ENCODE results near the gene FIZ1.
A peak's percentile ranks its signal among the peaks of the same experiment; 100 is the strongest.

The FIZ1 gene

GRCh38 chr19:55635856-55636440, 36.6 kb upstream of the FIZ1 start:
- no peak for DNase-seq (ENCODE audit: low read depth)

DNA sequence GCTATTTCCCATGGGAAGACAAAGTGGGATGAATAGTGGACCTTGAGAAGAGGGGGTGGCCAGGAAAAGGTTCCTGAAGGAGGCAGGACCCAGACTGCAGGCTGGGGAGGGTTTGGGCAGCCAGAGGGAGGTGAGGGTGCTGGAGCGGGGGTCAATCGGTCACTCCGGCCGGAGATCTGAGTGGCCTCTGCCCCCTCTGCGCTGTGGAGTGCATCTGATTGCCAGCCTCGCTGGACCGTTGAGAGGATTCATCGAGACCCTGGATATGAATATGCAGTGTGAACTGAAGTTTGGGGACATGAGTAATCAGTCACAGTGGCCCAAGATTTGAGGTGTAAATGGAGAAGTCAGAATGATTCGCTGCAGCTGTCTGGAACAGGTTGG, 36.0 kb upstream of the FIZ1 start:
- DNase-seq (ENCODE audit: low read depth): no peak

GRCh38 chr19:55633861-55634260, 34.5 kb upstream of the FIZ1 start:
- DNase-seq (ENCODE audit: low read depth): no peak

- DNase-seq (ENCODE audit: low read depth): peak; percentile 83
Measured at GRCh38 chr19:55632463-55632834, 33.1 kb upstream of the FIZ1 start.

- no peak for DNase-seq (ENCODE audit: low read depth)
Measured at GRCh38 chr19:55626350-55626749, 27.0 kb upstream of the FIZ1 start.

DNA sequence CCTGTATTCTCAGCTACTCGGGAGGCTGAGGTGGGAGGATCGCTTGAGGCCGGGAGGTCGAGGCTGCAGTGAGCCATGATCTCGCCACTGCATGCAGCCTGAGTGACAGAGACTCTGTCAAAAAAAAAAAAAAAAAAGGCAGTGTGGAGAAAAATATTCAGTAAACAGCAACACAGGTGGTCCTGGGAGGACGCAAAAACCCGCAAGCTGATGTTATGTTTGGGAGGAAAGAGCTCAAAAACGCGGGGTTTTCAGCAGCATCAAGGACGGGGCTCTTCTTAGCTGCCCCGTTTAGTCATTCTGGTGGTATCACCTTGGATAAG, 25.6 kb upstream of the FIZ1 start:
- DNase-seq (ENCODE audit: low read depth): no peak

- peak; percentile 81 for DNase-seq (ENCODE audit: low read depth)
Measured at GRCh38 chr19:55624109-55625003, 25.0 kb upstream of the FIZ1 start, which contains the start of gene ZNF784. ZNF784 (minus strand) TSS chr19:55624566; CDS start chr19:55624561, 5 bp downstream.

DNA sequence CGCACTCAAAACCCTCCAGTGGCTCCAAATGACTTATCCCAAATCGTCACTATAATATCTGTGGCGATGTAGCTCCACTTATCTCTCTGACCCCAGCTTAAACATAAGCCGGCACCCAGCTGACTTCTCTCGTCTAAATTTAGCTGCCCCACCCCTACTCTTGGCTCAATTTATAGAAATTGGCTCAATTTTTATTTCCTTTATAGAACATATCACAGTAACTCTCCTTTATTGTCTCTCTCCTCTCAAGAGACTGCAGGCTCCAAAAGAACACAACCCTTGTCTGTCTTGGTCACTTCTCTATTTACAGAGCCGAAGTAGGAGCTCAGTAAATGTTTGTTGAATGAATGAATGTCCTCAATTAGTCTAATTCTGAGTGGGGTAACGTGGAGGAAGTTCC, 24.2 kb upstream of the FIZ1 start:
- DNase-seq (ENCODE audit: low read depth): no peak

DNA sequence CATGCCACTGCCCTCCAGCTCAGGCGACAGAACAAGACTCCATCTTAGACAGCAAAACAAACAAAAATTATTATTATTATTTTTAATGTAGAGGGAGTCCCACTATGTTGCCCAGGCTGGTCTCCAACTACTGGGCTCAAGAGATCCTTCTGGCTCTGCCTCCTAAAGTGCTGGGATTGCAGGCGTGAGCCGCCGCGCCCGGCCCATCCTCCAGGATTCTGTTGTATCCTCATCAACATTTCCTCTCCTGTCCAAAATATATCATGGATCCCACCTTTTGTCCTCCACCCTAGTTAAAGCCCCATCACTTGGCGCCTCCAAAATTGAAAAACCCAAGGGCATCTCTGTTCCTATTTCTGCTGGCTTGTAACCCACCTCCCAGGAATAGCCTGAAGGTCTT, 23.8 kb upstream of the FIZ1 start:
- DNase-seq (ENCODE audit: low read depth): no peak

- DNase-seq (ENCODE audit: low read depth): no peak
Measured at GRCh38 chr19:55622242-55622969, 23.1 kb upstream of the FIZ1 start.

- DNase-seq (ENCODE audit: low read depth): no peak
Measured at GRCh38 chr19:55621673-55622231, 22.4 kb upstream of the FIZ1 start.

- no peak for DNase-seq (ENCODE audit: low read depth)
Measured at GRCh38 chr19:55621205-55621672, 21.9 kb upstream of the FIZ1 start.

DNA sequence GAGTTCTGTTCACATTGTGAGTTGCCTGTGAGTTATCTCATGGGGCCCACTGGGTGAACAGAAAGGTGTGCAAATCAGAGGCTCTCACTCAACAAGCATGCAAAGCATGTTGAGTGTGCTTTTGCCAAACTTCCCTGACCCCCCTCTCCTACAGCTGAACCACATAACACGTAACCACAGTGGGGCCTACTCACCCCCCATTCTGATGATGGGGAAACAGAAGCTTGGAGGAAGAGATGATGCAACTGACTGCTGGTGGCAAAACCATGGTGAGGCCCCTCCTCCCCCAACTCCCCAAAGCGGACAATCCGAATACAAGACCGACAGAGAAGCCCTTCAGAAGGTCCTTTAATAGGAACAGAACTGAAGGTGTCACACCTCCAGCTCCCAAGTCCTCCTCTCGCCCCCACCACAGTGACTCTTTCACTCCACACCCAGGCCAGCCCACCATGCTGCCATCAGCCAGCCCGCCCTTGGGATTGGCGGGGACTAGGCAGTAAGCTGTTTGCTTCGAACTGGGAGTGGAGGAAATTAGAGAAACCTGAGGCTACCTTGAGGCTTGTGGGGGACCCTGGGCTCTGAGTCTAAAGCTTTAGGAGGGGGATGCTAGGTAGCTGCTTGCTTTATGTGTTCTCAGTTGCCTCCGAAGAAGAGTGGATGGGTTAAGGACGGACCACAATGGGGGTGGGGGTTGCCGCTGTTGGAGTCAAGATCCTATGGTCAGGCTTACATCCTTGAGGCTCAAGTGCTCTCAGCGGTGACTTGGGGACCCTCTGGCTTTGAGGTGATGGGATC, 21.3 kb upstream of the FIZ1 start:
- DNase-seq (ENCODE audit: low read depth): no peak

DNA sequence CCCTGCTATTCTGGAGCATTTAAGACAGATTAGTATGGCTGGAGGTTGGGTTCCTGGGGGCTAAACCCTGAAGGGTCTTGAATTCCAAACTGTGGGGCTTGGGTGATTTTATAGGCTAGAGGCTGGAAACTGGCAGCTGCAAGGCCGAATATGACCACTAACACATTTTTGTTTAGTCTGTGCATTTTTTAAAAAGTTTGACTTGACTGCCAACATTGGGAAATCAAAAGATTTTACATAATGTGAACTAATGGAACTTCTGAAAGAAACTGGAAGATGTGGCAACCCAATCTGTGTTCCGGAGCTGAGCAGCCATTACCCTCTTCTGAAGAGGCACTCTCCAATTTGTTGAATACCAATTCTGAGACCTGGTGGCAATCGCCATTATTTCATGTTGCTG, 20.0 kb upstream of the FIZ1 start:
- DNase-seq (ENCODE audit: low read depth): no peak

DNA sequence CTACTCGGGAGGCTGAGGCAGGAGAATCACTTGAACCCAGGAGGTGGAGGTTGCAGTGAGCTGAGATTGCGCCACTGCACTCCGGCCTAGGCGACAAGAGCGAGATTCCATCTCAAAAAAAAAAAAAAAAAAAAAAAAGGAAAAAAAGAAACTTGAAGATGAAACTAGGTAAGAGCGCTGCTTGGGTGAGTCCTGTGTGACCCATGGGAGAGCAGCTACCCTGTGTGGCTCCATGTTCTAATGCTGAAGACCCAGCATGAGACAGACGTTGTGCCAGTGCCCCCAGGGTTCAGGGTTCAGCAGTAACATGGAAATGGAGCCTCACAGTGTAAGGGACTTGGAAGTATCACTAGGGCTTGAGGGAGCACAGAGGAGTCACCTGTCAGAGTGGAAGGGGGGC, 19.1 kb upstream of the FIZ1 start:
- no peak for DNase-seq (ENCODE audit: low read depth)

DNA sequence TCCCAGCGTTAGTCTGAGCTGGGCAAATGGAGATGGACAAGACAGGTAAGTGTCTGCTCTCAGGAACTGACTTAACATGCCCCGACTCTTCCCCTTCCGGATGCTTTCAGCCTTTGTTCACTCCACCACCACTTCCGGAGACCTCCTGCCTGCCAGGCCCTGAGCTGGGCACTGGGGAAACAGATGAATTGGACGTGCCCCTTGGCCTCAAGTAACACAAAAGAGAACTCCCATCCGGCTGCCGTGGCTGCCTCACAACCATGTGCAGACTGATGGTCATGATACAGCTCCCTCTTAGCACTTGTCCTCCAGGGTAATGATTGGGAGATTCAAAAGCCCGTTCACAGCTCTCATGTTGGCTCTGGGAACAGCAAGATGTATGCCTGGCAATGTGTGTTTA, 18.1 kb upstream of the FIZ1 start:
- no peak for DNase-seq (ENCODE audit: low read depth)

GRCh38 chr19:55616395-55616875, 17.1 kb upstream of the FIZ1 start:
- DNase-seq (ENCODE audit: low read depth): no peak

DNA sequence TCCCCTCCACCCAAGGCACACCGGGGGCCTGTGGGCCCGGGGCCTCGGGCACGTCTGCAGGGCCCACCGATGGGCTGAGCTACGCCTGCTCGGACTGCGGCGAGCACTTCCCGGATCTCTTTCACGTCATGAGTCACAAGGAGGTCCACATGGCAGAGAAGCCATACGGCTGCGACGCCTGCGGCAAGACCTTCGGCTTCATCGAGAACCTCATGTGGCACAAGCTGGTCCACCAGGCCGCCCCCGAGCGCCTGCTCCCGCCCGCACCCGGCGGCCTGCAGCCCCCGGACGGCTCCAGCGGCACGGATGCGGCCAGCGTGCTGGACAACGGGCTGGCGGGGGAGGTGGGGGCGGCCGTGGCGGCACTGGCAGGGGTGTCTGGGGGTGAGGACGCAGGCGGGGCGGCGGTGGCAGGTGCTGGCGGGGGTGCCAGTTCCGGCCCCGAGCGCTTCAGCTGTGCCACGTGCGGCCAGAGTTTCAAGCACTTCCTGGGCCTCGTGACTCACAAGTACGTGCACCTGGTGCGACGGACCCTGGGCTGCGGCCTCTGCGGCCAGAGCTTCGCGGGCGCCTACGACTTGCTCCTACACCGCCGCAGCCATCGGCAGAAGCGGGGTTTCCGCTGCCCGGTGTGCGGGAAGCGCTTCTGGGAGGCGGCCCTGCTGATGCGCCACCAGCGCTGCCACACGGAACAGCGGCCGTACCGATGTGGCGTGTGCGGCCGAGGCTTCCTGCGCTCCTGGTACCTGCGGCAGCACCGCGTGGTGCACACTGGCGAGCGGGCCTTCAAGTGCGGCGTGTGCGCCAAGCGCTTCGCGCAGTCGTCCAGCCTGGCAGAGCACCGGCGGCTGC, 16.5 kb upstream of the FIZ1 start:
- no peak for DNase-seq (ENCODE audit: low read depth)

DNA sequence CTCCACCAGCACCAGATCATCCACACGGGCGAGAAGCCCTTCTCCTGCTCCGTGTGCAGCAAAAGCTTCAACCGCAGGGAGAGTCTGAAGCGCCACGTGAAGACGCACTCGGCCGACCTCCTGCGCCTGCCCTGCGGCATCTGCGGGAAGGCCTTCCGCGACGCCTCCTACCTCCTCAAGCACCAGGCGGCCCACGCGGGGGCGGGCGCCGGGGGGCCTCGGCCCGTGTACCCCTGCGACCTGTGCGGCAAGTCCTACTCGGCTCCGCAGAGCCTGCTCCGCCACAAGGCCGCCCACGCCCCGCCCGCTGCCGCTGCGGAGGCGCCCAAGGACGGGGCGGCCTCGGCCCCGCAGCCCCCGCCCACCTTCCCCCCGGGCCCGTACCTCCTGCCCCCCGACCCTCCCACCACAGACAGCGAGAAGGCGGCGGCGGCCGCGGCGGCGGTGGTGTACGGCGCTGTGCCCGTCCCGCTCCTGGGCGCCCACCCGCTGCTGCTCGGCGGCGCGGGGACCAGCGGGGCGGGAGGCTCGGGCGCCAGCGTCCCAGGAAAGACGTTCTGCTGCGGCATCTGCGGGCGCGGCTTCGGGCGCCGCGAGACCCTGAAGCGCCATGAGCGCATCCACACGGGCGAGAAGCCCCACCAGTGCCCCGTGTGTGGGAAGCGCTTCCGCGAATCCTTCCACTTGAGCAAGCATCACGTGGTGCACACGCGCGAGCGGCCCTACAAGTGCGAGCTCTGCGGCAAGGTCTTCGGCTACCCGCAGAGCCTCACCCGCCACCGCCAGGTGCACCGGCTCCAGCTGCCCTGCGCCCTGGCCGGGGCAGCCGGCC, 15.6 kb upstream of the FIZ1 start:
- no peak for DNase-seq (ENCODE audit: low read depth)
